GM18909 (cell line): Measurements from ENCODE around the gene ERLEC1.
A peak's percentile ranks its signal among the peaks of the same experiment; 100 is the strongest.

ENCODE experiments used
- ATAC-seq: cut with Tn5 transposase; IDR thresholded peaks from one replicate; pipeline ENCODE4 v1.9.1; 2021; ENCODE audit warnings: mild to moderate bottlenecking; ENCODE audit not compliant: unreplicated experiment, poor library complexity

ERLEC1 gene

GRCh38 chr2:53780056-53780455, 6.8 kb upstream of the ERLEC1 start:
- no peak for ATAC-seq

GRCh38 chr2:53782676-53783075, 4.2 kb upstream of the ERLEC1 start:
- no peak for ATAC-seq

GRCh38 chr2:53784436-53784835, 2.4 kb upstream of the ERLEC1 start:
- no peak for ATAC-seq

GRCh38 chr2:53785366-53785765, 1.5 kb upstream of the ERLEC1 start:
- no peak for ATAC-seq

DNA sequence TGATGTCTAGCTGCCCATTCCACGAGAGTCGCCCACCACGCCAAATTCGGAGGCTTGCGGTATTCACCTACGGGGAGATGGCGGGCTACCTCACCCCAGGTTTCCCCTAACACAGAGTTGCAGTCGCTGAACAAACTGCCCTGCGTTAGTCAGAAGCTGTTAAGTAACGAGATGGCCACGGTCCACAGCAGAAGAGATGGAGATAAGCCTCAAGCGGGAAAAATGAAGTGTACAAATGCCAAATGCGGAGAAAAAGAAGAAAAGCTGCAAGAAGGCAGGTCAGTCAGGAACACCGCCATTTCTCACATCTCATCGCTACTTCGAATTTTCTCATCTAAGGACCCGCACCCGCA, 516 bp upstream of the ERLEC1 start:
- peak; percentile 18 for ATAC-seq

GRCh38 chr2:53787614-53788289, 908 bp downstream of the ERLEC1 start:
- no peak for ATAC-seq

- no peak for ATAC-seq
Measured at GRCh38 chr2:53793261-53793660, 6.4 kb downstream of the ERLEC1 start.

DNA sequence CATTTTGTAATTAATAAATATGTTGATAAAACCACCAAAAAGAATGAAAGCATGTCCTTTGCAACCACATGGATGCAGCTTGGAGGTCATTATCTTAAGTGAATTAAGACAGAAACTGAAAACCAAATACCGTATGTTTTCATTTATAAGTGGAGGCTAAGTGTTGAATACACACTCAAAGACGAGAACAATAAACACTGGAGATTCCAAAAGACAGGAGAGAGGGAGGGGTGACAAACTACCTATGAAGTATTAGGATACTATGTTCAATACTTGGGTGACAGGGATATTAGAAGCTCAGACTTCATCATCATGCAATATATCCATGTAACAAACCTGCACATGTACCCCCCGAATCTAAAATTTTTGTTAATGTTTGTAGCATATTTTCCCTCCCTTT, 7.0 kb downstream of the ERLEC1 start:
- ATAC-seq: no peak

GRCh38 chr2:53801547-53801946, 14.7 kb downstream of the ERLEC1 start:
- ATAC-seq: no peak

- no peak for ATAC-seq
Measured at GRCh38 chr2:53802617-53803151, 15.8 kb downstream of the ERLEC1 start.

- no peak for ATAC-seq
Measured at GRCh38 chr2:53811601-53812000, 24.8 kb downstream of the ERLEC1 start.

GRCh38 chr2:53813151-53813550, 26.3 kb downstream of the ERLEC1 start:
- no peak for ATAC-seq

- ATAC-seq: no peak
Measured at GRCh38 chr2:53818854-53819435, 32.1 kb downstream of the ERLEC1 start.

GRCh38 chr2:53819634-53820033, 32.8 kb downstream of the ERLEC1 start:
- no peak for ATAC-seq

DNA sequence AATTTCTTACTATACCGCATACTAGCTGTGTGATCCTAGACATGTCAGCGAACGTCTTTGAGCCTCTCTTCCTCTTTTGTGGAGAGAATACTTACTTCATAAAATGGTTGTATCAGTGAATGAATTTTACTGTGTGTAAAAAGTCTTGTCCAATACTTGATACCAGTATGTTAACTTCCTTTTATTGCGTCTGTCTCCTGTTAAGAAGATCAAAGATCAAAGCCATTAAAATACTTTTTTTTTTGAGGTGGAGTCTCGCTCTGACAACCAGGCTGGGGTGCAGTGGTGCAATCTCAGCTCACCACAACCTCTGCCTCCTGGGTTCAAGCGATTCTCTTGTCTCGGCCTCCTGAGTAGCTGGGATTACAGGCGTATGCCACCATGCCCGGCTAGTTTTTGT, 33.2 kb downstream of the ERLEC1 start:
- ATAC-seq: no peak

GRCh38 chr2:53820711-53821110, 33.9 kb downstream of the ERLEC1 start:
- ATAC-seq: no peak

DNA sequence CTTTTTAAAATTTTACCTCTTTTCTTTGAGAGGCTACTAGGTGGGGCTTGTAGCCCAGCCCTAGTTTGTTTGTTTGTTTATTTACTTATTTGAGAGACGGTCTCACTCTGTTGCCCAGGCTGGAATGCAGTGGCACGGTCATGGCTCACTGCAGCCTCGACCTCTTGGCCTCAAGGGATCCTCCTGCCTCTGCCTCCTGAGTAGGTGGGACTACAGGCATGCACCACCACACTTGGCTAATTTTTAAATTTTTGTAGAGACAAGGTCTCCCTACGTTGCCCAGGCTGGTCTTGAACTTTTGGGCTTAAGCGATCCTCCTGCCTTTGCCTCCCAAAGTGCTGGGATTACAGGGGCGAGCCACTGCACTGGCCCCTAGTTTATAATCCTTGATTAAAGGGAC, 35.0 kb downstream of the ERLEC1 start:
- ATAC-seq: no peak

DNA sequence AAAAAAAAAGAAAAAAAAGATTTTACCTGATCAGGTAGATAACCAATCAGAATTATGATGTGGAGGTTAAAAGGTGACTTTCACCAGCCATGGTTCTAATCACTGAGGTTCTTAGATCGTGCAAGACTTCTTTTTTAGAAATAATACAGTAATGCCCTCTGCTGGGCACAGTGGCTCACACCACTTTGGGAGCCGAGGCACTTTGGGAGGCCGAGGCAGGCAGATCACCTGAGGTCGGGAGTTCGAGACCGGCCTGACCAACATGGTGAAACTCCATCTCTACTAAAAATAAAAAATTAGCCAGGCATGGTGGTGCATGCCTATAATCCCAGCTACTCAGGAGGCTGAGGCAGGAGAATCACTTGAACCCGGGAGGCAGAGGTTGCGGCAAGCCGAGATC, 36.8 kb downstream of the ERLEC1 start:
- ATAC-seq: peak; percentile 52

DNA sequence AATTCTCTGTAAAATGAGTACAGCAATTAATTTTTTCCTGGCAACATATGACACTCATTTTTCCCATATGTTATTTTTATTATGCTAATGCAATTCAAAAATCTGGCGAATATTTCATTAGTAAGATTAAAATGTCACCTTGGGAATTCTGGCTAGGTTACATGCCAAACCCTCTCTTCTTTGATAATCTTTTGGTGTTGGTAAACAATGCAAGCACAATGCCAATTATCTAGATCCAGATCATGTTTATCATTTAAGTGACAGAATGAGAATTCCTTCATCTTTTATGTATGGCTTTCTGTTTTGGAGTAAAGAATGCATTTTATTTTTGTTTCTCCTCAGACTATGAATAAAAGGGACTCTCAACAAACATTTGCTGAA, 39.2 kb downstream of the ERLEC1 start:
- ATAC-seq: no peak

- no peak for ATAC-seq
Measured at GRCh38 chr2:53826587-53827397, 39.9 kb downstream of the ERLEC1 start.

DNA sequence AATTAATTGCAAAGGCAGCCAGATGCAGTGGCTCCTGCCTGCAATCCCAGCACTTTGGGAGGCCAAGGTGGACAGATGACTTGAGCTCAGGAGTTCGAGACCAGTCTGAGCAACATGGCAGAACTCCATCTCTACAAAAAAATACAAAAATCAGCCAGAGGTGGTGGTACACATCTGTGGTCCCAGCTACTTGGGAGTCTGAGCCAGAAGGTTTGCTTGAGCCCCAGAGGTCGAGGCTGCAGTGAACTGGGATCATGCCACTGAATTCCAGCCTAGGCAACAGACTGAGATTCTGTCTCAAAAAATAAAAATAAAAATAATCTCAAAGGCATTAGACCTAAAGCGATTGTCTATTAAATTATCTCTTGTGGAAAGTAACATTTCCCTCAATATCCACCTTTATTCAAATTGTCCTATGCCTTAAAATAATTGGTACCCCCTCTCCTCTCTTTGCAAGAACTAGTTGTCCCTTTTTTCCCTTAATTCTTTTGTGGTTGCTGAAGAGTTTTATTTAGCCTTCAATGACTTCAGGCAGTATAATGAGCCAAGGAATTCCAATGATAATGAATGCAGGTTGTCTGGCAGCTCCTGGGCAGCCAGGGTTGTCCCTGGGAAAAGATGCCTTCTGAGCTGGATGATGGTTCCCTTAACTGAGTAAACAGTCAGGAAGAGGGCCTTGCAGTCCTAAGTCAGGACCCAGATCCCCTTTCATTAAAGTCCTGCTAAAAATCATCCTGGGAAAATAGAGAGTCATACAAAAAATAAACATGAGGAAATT, 40.7 kb downstream of the ERLEC1 start:
- no peak for ATAC-seq
